WTC11 (cell line): ENCODE measurements around the gene C1orf198. TPM values are rescaled to one million over a fixed set of nuclear protein-coding genes. Genes with fewer than 3 reads are reported as not detected.

Experiments
- ATAC-seq: fragments of 200-7000 bp; cut with Tn5 transposase; 2 replicates; pipeline ENCODE4 v1.10.0; 2021; ENCODE audit warnings: mild to moderate bottlenecking, moderate library complexity
- CTCF ChIA-PET: fragments of 300-600 bp; sonication (Branson Sonifier 250); formaldehyde crosslinking; loops from one replicate; lab custom pipeline; 2021; ENCODE audit warnings: antibody characterized with exemption; lab: Charles Lee
- POLR2A ChIA-PET: fragments of 350-600 bp; sonication (Branson Sonifier 250); formaldehyde crosslinking; loops from one replicate; lab custom pipeline; 2021; ENCODE audit warnings: antibody characterized with exemption; lab: Charles Lee
- DNase-seq: peaks from one replicate; pipeline ENCODE4 v3.0.0; 2021; ENCODE audit warnings: low spot score
- H3K27ac Mint-ChIP-seq: 2 replicates; pipeline ENCODE4 v1.8.0; 2021; ENCODE audit warnings: mixed read lengths
- H3K27me3 Mint-ChIP-seq: 2 replicates; pipeline ENCODE4 v1.8.0; 2021; ENCODE audit warnings: low read depth, mild to moderate bottlenecking, moderate library complexity, mixed read lengths
- H3K36me3 Mint-ChIP-seq: 2 replicates; pipeline ENCODE4 v1.8.0; 2021; ENCODE audit warnings: mixed read lengths
- H3K4me1 Mint-ChIP-seq: 2 replicates; pipeline ENCODE4 v1.8.0; 2022; ENCODE audit warnings: mixed read lengths
- H3K4me3 Mint-ChIP-seq: 2 replicates; pipeline ENCODE4 v1.8.0; 2021; ENCODE audit warnings: mild to moderate bottlenecking, moderate library complexity, mixed read lengths
- H3K9me3 Mint-ChIP-seq: 2 replicates; pipeline ENCODE4 v1.8.0; 2021; ENCODE audit warnings: mixed read lengths
- ARID4B ChIP-seq: sonication (generic); formaldehyde crosslinking; IDR thresholded peaks from 2 replicates; pipeline ENCODE4 v1.8.0; 2023; ENCODE audit warnings: missing genetic modification reagents, mild to moderate bottlenecking, borderline replicate concordance
- ATF6 ChIP-seq: sonication (generic); formaldehyde crosslinking; IDR thresholded peaks from 2 replicates; pipeline ENCODE4 v1.8.1; 2023; ENCODE audit warnings: mild to moderate bottlenecking, missing genetic modification reagents
- ELF4 ChIP-seq: sonication (generic); formaldehyde crosslinking; IDR thresholded peaks from 2 replicates; pipeline ENCODE4 v1.8.1; 2022; ENCODE audit warnings: low read depth, mild to moderate bottlenecking, moderate library complexity, missing genetic modification reagents
- EMX1 ChIP-seq: fragments of 250-450 bp; sonication (Bioruptor Pico); IDR thresholded peaks from 2 replicates; pipeline ENCODE4 v1.8.0; 2021; ENCODE audit warnings: mild to moderate bottlenecking
- ESRRA ChIP-seq: sonication (generic); formaldehyde crosslinking; IDR thresholded peaks from 2 replicates; pipeline ENCODE4 v1.8.1; 2022; ENCODE audit warnings: mild to moderate bottlenecking, missing genetic modification reagents, borderline replicate concordance
- ETV6 ChIP-seq: sonication (generic); formaldehyde crosslinking; IDR thresholded peaks from 2 replicates; pipeline ENCODE4 v1.8.1; 2022; ENCODE audit warnings: mild to moderate bottlenecking, missing genetic modification reagents
- FOXJ3 ChIP-seq: sonication (generic); formaldehyde crosslinking; IDR thresholded peaks from 2 replicates; pipeline ENCODE4 v1.9.0; 2021; ENCODE audit warnings: missing genetic modification reagents, mild to moderate bottlenecking, borderline replicate concordance
- GABPB1 ChIP-seq: sonication (generic); formaldehyde crosslinking; IDR thresholded peaks from 2 replicates; pipeline ENCODE4 v1.8.1; 2023; ENCODE audit warnings: mild to moderate bottlenecking, missing genetic modification reagents
- IRF1 ChIP-seq: sonication (generic); formaldehyde crosslinking; IDR thresholded peaks from 2 replicates; pipeline ENCODE4 v1.8.0; 2023; ENCODE audit warnings: missing genetic modification reagents
- JAZF1 ChIP-seq: fragments of 250-450 bp; sonication (Bioruptor Pico); IDR thresholded peaks from 2 replicates; pipeline ENCODE4 v1.9.0; 2021; ENCODE audit warnings: moderate library complexity, mild to moderate bottlenecking, inconsistent platforms
- NR1H2 ChIP-seq: sonication (generic); formaldehyde crosslinking; IDR thresholded peaks from 2 replicates; pipeline ENCODE4 v1.9.0; 2021; ENCODE audit warnings: mild to moderate bottlenecking, moderate library complexity, missing genetic modification reagents
- NR3C1 ChIP-seq: sonication (generic); formaldehyde crosslinking; conservative IDR thresholded peaks from 2 replicates; pipeline ENCODE4 v1.8.1; 2023; ENCODE audit warnings: low read depth, mild to moderate bottlenecking, missing genetic modification reagents
- SMAD3 ChIP-seq: sonication (generic); formaldehyde crosslinking; IDR thresholded peaks from 2 replicates; pipeline ENCODE4 v1.8.0; 2022; ENCODE audit warnings: missing genetic modification reagents, mild to moderate bottlenecking, borderline replicate concordance
- TEAD4 ChIP-seq: sonication (generic); formaldehyde crosslinking; IDR thresholded peaks from 2 replicates; pipeline ENCODE4 v1.8.0; 2022; ENCODE audit warnings: mild to moderate bottlenecking, missing genetic modification reagents
- ZNF232 ChIP-seq: sonication (generic); formaldehyde crosslinking; IDR thresholded peaks from 2 replicates; pipeline ENCODE4 v1.8.0; 2022; ENCODE audit warnings: mild to moderate bottlenecking, missing genetic modification reagents
- ZNF263 ChIP-seq: sonication (generic); formaldehyde crosslinking; IDR thresholded peaks from 2 replicates; pipeline ENCODE4 v1.8.1; 2022; ENCODE audit warnings: low read depth, mild to moderate bottlenecking, moderate library complexity, missing genetic modification reagents
- ZNF416 ChIP-seq: fragments of 250-450 bp; sonication (Bioruptor Pico); IDR thresholded peaks from 2 replicates; pipeline ENCODE4 v1.9.0; 2021; ENCODE audit warnings: mild to moderate bottlenecking, inconsistent platforms
- ZNF425 ChIP-seq: fragments of 250-450 bp; sonication (Bioruptor Pico); conservative IDR thresholded peaks from 2 replicates; pipeline ENCODE4 v1.9.0; 2021; ENCODE audit warnings: mild to moderate bottlenecking
- ZNF671 ChIP-seq: fragments of 250-450 bp; sonication (Bioruptor Pico); IDR thresholded peaks from 2 replicates; pipeline ENCODE4 v1.8.0; 2021; ENCODE audit warnings: mild to moderate bottlenecking
- ZSCAN18 ChIP-seq: fragments of 250-450 bp; sonication (Bioruptor Pico); IDR thresholded peaks from 2 replicates; pipeline ENCODE4 v2.1.2; 2022; ENCODE audit warnings: mild to moderate bottlenecking, moderate library complexity
- total RNA-seq: library from RNA; stranded (reverse); gene quantifications from 3 replicates; pipeline ENCODE4 v1.2.3, GENCODE V29; 2021

C1orf198 gene
- total RNA-seq, 1 experiment from 2014 or later: 26.9 TPM

GRCh38 chr1:230827081-230827681 lies 41.1 kb downstream of the C1orf198 start:
- DNase-seq (no peak), ATAC-seq (no peak)
- no peaks in the 10 kb centered on the region for H3K4me1 Mint-ChIP-seq
- TF ChIP-seq ZNF425 (no peak), GABPB1 (no peak), SMAD3 (CRISPR knock-in tag) (no peak), FOXJ3 (no peak), ZSCAN18 (no peak)
- POLR2A ChIA-PET: no interaction called here
- H3K27me3 Mint-ChIP-seq: no peaks in the 10 kb centered on the region; the same call in 1 of the 2 replicates
- no peaks in the 10 kb centered on the region for H3K9me3 Mint-ChIP-seq
- CTCF ChIA-PET: no interaction called here
- no peaks in the 10 kb centered on the region for H3K36me3 Mint-ChIP-seq
- no peak overlapping the region for H3K4me3 Mint-ChIP-seq
- no peak overlapping the region for H3K27ac Mint-ChIP-seq

GRCh38 chr1:230826166-230826875 lies 42.0 kb downstream of the C1orf198 start:
- H3K27me3 Mint-ChIP-seq: no peaks in the 10 kb centered on the region; the same call in 1 of the 2 replicates
- H3K4me3 Mint-ChIP-seq: no peak overlapping the region
- TF ChIP-seq NR1H2 (CRISPR knock-in tag): no peak
- TF ChIP-seq SMAD3 (CRISPR knock-in tag): no peak
- TF ChIP-seq EMX1 (CRISPR knock-in tag): no peak
- TF ChIP-seq ZNF671 (CRISPR knock-in tag): no peak
- no peak for TF ChIP-seq ARID4B (CRISPR knock-in tag)
- TF ChIP-seq ESRRA (CRISPR knock-in tag): no peak
- no peak for TF ChIP-seq ETV6
- no peak for TF ChIP-seq ZNF232 (CRISPR knock-in tag)
- TF ChIP-seq ATF6 (CRISPR knock-in tag): no peak
- TF ChIP-seq ZNF263 (CRISPR knock-in tag): no peak
- no peak for TF ChIP-seq TEAD4 (CRISPR knock-in tag)
- TF ChIP-seq JAZF1 (CRISPR knock-in tag): no peak
- TF ChIP-seq IRF1: no peak
- no peak for TF ChIP-seq NR3C1 (CRISPR knock-in tag)
- TF ChIP-seq ZNF416 (CRISPR knock-in tag): no peak
- no peak for TF ChIP-seq ELF4
- TF ChIP-seq FOXJ3: no peak
- no peak overlapping the region for H3K27ac Mint-ChIP-seq
- H3K9me3 Mint-ChIP-seq: no peaks in the 10 kb centered on the region
- ATAC-seq (no peak), DNase-seq (no peak)
- H3K36me3 Mint-ChIP-seq: no peaks in the 10 kb centered on the region
- POLR2A ChIA-PET: no interaction called here
- CTCF ChIA-PET: interaction anchor here (0.9 kb wide), 1 partner anchor 99 kb away, joined by 3 read pairs; no protein-coding TSS in a partner anchor
- H3K4me1 Mint-ChIP-seq: no peaks in the 10 kb centered on the region
